Adipocyte (in vitro differentiated cells): ENCODE measurements around the gene HELZ.
"Not testable (repeated sequence)": the region's sequence is repeated elsewhere in the genome, so short reads cannot be mapped to it uniquely, and the experiment has no call there.

ENCODE experiments used
- DNase-seq: peaks from one replicate; pipeline ENCODE4 v3.0.0-alpha.2; 2015; ENCODE audit warnings: low read depth
- H3K27me3 ChIP-seq: replicated peaks from 2 replicates; pipeline ENCODE4 v1.7.0; 2013; ENCODE audit warnings: mild to moderate bottlenecking, low read length, moderate library complexity; ENCODE audit not compliant: control insufficient read depth, insufficient read depth
- H3K36me3 ChIP-seq: 2 replicates; pipeline ENCODE4 v1.7.0; 2013; ENCODE audit warnings: low read length, mild to moderate bottlenecking, moderate library complexity; ENCODE audit not compliant: control insufficient read depth, insufficient read depth, severe bottlenecking
- H3K4me1 ChIP-seq: 2 replicates; pipeline ENCODE4 v1.7.0; 2013; ENCODE audit warnings: mild to moderate bottlenecking, low read length, moderate library complexity; ENCODE audit not compliant: control insufficient read depth, insufficient read depth
- H3K4me3 ChIP-seq: 2 replicates; pipeline ENCODE4 v1.7.0; 2013; ENCODE audit warnings: mild to moderate bottlenecking, low read length, moderate library complexity
- H3K9ac ChIP-seq: 2 replicates; pipeline ENCODE4 v1.7.0; 2013; ENCODE audit warnings: mild to moderate bottlenecking, low read length, moderate library complexity
- H3K9me3 ChIP-seq: 2 replicates; pipeline ENCODE4 v1.7.0; 2013; ENCODE audit warnings: mild to moderate bottlenecking, low read length, moderate library complexity; ENCODE audit not compliant: control insufficient read depth

Gene HELZ

DNA sequence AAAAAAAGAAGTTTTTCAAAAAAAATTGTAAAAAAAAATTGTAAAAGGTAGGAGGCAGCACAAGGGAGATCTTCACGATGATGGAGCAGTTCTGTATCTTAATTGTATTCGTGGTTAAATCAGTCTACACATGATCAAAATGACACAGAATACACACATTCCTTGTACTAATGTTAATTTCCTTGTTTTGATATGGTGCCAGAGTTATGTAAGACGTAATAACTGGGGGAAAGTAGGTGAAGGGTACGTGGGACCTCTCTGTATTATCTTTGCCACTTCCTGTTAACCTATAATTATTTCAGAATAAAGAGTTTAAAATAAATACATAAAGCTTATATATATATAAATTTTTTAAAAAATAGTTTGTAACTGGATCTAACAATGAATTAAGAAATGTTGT is 36.8 kb downstream of the HELZ start:
- Histone ChIP-seq H3K4me1 (peaks cover 32% of the 10 kb centered on the region), H3K4me3 (no peak overlapping the region), H3K9ac (no peak overlapping the region), H3K27me3 (no peaks in the 10 kb centered on the region), H3K36me3 (peaks cover 4% of the 10 kb centered on the region), H3K9me3 (no peaks in the 10 kb centered on the region)
- DNase-seq = no peak

DNA sequence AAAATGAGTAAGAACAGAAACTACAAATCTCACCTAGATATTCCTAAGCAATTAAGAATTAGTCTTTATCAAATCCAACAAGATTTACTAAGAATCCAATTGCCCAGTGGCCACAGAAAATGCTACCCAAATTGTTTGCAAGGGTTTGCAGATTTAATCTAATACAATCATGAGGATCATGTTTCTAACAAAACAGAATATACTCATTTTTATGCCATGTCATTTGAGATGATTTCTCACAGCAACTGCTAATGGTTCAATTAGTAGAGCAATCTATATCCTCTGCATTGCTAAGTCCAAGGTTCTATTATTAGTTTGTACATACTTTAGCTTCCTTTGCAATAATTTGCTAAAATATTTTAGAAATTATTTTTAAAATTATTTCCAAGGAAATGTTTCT is 41.2 kb downstream of the HELZ start:
- H3K9ac ChIP-seq = no peak overlapping the region
- no peaks in the 10 kb centered on the region for H3K9me3 ChIP-seq
- DNase-seq = no peak
- no peak overlapping the region for H3K4me3 ChIP-seq
- peaks cover 7% of the 10 kb centered on the region for H3K4me1 ChIP-seq
- H3K27me3 ChIP-seq = no peaks in the 10 kb centered on the region
- H3K36me3 ChIP-seq = peaks cover 44% of the 10 kb centered on the region

DNA sequence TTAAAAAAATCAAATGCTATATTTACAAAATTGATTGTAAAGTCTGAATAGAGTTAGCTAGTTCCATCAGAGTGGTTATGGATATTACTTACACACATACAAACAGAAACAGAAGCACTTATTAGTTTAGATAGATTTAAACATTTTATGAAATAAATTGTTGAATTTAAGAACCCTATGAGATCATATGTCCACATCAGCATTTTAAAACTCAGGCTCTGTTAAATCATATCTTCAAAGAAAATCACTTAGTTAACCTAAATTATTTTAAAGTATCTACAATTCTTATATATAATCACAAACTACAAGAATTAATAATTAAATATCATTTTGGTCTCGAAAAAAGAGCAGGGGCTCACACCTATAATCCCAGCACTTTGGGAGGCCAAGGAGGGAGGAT is 42.5 kb downstream of the HELZ start:
- Histone ChIP-seq H3K9me3 (no peaks in the 10 kb centered on the region), H3K27me3 (no peaks in the 10 kb centered on the region), H3K36me3 (peaks cover 57% of the 10 kb centered on the region), H3K9ac (no peak overlapping the region), H3K4me3 (no peak overlapping the region), H3K4me1 (peaks cover 3% of the 10 kb centered on the region)
- DNase-seq = no peak

DNA sequence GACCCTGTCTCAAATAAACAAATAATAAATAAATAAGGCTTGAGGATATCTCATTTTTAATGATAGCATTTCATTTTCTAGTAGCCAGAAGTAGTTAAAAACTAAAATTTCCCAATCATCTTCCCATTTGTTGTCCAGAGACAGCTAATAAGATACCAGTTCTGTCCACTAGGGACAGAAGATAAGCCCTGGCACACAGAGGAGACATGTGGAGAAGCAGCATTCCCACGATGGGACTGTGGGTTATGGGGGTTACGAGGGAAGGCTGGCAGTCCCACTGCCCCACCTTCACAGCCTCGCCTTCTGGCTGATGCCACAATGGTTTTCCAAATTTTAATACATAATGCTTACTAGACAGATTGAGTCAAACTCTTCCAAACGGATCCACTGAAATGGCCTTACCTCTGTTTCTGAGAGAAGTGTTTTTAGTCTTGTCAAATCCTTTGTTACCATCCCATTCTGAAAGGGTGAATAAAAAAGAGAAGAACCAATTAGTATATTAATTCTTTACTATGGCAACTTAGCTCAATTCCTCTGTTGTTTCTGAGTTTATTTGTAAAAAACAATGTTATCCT is 44.2 kb downstream of the HELZ start:
- no peak for DNase-seq
- H3K4me1 ChIP-seq = peaks cover 3% of the 10 kb centered on the region
- H3K36me3 ChIP-seq = peaks cover 73% of the 10 kb centered on the region
- no peaks in the 10 kb centered on the region for H3K27me3 ChIP-seq
- H3K4me3 ChIP-seq = no peak overlapping the region
- no peaks in the 10 kb centered on the region for H3K9me3 ChIP-seq
- H3K9ac ChIP-seq = no peak overlapping the region

DNA sequence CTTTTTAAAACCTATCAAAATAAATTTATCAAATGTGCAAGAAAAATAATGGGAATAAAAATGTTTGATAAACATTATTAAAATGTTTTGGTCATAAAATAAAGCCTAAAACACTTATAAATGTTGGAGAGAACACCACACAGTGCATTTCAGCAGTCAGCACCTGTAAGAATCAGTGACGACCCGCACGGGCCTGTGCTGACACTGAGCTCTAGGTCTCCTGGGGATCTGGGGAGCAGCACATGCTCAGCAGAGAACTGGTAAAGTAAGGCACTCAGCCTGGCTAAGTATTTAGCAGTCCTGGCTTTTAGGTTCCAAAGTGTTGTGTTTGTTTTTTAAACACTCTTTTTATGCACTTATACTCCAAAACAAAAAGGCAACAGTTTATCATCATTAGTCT is 46.9 kb downstream of the HELZ start:
- Histone ChIP-seq H3K9me3 (no peaks in the 10 kb centered on the region), H3K27me3 (no peaks in the 10 kb centered on the region), H3K36me3 (peaks cover 89% of the 10 kb centered on the region), H3K4me1 (no peaks in the 10 kb centered on the region), H3K9ac (no peak overlapping the region), H3K4me3 (no peak overlapping the region)
- DNase-seq = no peak

DNA sequence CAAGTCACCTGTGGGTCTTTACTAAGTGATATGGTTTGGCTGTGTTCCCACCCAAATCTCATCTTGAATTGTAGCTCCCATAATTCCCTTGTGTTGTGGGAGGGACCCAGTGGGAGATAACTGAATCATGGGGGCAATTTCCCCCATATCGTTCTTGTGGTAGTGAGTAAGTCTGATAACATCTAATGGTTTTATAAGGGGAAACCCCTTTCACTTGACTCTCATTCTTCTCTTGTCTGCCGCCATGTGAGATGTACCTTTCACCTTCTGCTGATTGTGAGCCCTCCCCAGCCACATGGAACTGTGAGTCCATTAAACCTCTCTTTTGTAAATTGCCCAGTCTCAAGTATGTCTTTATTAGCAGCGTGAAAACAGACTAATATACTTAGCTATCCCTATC is 48.0 kb downstream of the HELZ start:
- not testable (repeated sequence) for DNase-seq, H3K27me3 ChIP-seq, H3K4me3 ChIP-seq, H3K9me3 ChIP-seq, H3K9ac ChIP-seq, H3K4me1 ChIP-seq
- H3K36me3 ChIP-seq = peaks cover 85% of the 10 kb centered on the region

DNA sequence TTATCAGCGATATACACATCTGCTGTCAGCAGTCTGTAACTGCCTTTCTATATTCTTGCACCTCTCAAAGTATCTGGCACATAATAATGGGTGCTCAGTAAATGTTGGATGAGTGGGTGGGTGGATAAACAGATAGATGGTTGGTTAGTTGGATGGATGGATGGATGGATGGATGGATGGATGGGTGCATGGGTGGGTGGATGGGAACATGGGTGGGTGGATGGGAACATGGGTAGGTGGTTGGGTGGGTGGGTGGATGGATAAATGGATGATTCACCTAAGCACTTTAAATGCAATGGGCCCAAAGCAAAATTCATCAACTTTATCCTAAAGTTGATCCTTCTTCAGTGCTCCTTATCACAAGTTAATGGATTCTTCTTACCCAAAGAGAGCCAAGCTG is 48.6 kb downstream of the HELZ start:
- peaks cover 79% of the 10 kb centered on the region for H3K36me3 ChIP-seq
- no peaks in the 10 kb centered on the region for H3K9me3 ChIP-seq
- H3K4me3 ChIP-seq = no peak overlapping the region
- H3K9ac ChIP-seq = no peak overlapping the region
- no peaks in the 10 kb centered on the region for H3K27me3 ChIP-seq
- no peak for DNase-seq
- H3K4me1 ChIP-seq = no peaks in the 10 kb centered on the region

DNA sequence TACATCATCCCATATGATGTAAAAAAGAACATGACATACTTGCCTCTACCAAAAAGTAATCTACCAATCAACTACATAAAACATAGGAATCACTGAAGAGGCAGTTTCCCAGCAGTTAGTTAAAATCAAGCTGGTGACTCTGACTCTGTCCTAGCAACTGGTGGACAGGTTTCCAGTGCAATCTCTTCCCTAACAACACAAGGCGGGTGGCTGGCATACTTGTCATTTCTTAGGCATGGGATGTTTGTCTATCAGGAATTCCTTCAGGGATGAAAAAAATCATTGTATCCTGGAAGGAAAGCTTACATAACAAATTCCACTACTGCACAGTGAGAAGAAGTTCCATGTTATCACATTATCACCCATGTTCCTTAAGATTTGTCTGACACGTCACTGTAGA is 50.9 kb downstream of the HELZ start:
- Histone ChIP-seq H3K9ac (no peak overlapping the region), H3K27me3 (no peaks in the 10 kb centered on the region), H3K36me3 (peaks cover 67% of the 10 kb centered on the region), H3K4me1 (no peaks in the 10 kb centered on the region), H3K4me3 (no peak overlapping the region), H3K9me3 (no peaks in the 10 kb centered on the region)
- peak; percentile 53 for DNase-seq

DNA sequence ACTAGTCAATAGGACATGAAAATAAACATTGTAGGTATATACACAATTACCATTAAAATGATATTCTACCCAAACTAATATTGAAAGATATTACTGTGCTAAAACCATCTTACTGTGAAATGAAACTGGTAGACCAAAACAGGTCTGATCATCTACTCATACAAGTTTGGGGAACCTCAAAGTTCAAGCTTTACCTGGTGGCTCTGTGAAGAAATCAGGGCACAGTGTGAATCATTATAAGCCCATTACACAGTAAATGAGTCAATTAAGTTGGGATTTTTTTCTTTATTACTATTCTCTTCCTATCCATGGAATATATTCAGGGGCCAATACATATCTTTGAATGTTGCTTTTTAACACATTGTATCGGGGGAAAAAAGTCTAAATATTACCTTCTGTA is 57.1 kb downstream of the HELZ start:
- no peak for DNase-seq
- no peaks in the 10 kb centered on the region for H3K9me3 ChIP-seq
- no peak overlapping the region for H3K4me3 ChIP-seq
- peaks cover 15% of the 10 kb centered on the region for H3K4me1 ChIP-seq
- H3K9ac ChIP-seq = no peak overlapping the region
- H3K27me3 ChIP-seq = no peaks in the 10 kb centered on the region
- H3K36me3 ChIP-seq = peaks cover 37% of the 10 kb centered on the region

DNA sequence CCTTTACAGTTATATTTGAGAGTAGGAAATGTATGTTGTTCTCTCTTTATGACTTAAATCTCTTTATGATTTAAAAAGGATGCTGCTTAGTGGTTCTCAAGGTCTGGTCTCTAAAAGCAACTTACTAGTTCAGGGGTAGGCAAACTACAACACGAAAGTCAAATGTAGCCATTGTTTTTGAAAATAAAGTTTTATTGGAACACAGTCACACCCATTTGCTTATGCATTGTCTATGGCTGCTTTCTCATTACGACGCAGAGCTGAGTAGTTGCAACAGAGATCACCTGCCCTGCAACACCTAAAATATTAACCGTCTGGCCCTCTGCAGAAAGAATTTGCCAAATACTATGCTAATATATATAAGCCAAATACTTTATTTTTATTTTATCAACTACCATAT is 58.2 kb downstream of the HELZ start:
- Histone ChIP-seq H3K4me3 (no peak overlapping the region), H3K4me1 (peaks cover 17% of the 10 kb centered on the region), H3K9ac (no peak overlapping the region), H3K9me3 (no peaks in the 10 kb centered on the region), H3K27me3 (no peaks in the 10 kb centered on the region), H3K36me3 (peaks cover 32% of the 10 kb centered on the region)
- no peak for DNase-seq

DNA sequence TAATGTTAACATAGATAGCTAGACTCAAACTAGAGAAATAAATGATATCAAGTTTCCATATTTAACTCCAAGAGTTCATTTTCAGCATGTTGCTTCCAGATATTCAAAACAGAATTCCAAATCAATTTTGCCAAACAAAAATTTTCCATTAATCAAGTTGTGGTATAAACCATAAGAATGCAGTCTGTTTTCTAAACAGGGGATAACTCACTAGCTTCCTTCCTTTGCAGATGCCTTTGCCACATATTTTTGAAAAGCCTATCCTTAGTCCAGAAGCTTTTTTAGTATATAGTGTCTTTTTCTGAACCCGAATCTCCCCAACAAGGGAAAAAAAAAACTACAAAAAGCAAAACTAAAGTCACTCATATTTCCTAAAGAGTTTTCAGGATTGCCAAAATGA is 61.5 kb downstream of the HELZ start:
- peaks cover 19% of the 10 kb centered on the region for H3K36me3 ChIP-seq
- peaks cover 17% of the 10 kb centered on the region for H3K4me1 ChIP-seq
- H3K9me3 ChIP-seq = no peaks in the 10 kb centered on the region
- no peak overlapping the region for H3K4me3 ChIP-seq
- H3K9ac ChIP-seq = no peak overlapping the region
- no peaks in the 10 kb centered on the region for H3K27me3 ChIP-seq
- peak; percentile 16 for DNase-seq

DNA sequence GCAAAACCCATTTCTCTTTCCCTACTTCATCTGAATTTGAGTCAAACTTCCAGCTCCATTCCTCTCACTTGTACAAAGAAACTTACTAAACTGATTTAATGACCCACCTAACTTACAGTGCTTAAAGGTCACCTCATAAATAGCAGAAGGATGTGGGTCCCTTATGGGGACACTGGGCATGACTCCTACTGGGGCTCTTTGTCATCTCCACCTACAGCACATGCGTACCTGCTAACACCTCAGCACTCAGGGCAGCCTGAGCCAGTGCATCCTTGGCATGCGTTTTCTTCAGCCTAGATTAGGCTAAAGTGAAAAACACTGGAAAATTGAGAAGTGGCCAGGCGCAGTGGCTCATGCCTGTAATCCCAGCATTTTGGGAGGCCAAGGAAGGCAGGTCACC is 63.2 kb downstream of the HELZ start:
- peaks cover 17% of the 10 kb centered on the region for H3K4me1 ChIP-seq
- peaks cover 20% of the 10 kb centered on the region for H3K36me3 ChIP-seq
- no peak for DNase-seq
- H3K9me3 ChIP-seq = no peaks in the 10 kb centered on the region
- no peaks in the 10 kb centered on the region for H3K27me3 ChIP-seq
- H3K9ac ChIP-seq = no peak overlapping the region
- H3K4me3 ChIP-seq = no peak overlapping the region
